K562 (cell line): Measurements from ENCODE around the gene FAM3C. TPM values are rescaled to one million over a fixed set of nuclear protein-coding genes. Genes with fewer than 3 reads are reported as not detected.

Experiments used
- CBX8 ChIP-seq: fragments of 200-600 bp; sonication (generic); IDR thresholded peaks from 2 replicates; pipeline ENCODE4 v1.6.1; 2012; ENCODE audit warnings: borderline replicate concordance, mixed run types, low read depth, mild to moderate bottlenecking, moderate library complexity, mixed read lengths, low read length, control low read depth, inconsistent platforms; ENCODE audit not compliant: poor library complexity, severe bottlenecking; ENCODE audit errors: extremely low read depth
- E2F1 ChIP-seq: sonication (generic); formaldehyde crosslinking; IDR thresholded peaks from 2 replicates; pipeline ENCODE4 v1.8.1; 2023; ENCODE audit warnings: mild to moderate bottlenecking, missing genetic modification reagents, moderate library complexity
- GATAD2B ChIP-seq: fragments of 450-650 bp; IDR thresholded peaks from 2 replicates; pipeline ENCODE4 v1.6.1; 2017; ENCODE audit warnings: mild to moderate bottlenecking, borderline replicate concordance
- HMGN3 ChIP-seq: IDR thresholded peaks from 2 replicates; pipeline ENCODE4 v1.6.1; 2011; ENCODE audit warnings: borderline replicate concordance, low read depth, mild to moderate bottlenecking, mixed read lengths, low read length; ENCODE audit not compliant: insufficient read length; ENCODE audit errors: extremely low read depth
- IRF1 ChIP-seq: sonication (generic); formaldehyde crosslinking; IDR thresholded peaks from 2 replicates; pipeline ENCODE4 v1.8.0; 2022; ENCODE audit warnings: missing genetic modification reagents, mild to moderate bottlenecking, borderline replicate concordance
- MED1 ChIP-seq: sonication (generic); formaldehyde crosslinking; IDR thresholded peaks from 2 replicates; pipeline ENCODE4 v1.8.1; 2023; ENCODE audit warnings: missing genetic modification reagents, borderline replicate concordance
- MYC ChIP-seq, 2 experiments: fragments of 250-450 bp in 1 of 2; sonication (Bioruptor Pico) in 1 of 2; IDR thresholded peaks; 2 replicates each; pipeline versions ENCODE4 v1.5.1 to v1.6.1; 2012 to 2021; ENCODE audit warnings: low read depth in 2 of 2, borderline replicate concordance in 1 of 2, improper control_type of control experiment in 1 of 2, low read length in 1 of 2, mild to moderate bottlenecking in 1 of 2, moderate library complexity in 1 of 2
- PML ChIP-seq: IDR thresholded peaks from 2 replicates; pipeline ENCODE4 v1.6.1; 2012; ENCODE audit warnings: low read length, inconsistent platforms
- RAD21 ChIP-seq, 2 experiments: fragments of 250-450 bp in 1 of 2; fragments of 450-650 bp in 1 of 2; sonication (Bioruptor Pico) in 1 of 2; formaldehyde crosslinking in 1 of 2; IDR thresholded peaks in 1 of 2; conservative IDR thresholded peaks in 1 of 2; 2 replicates each; pipeline versions ENCODE4 v1.4.0 to v1.8.0; 2020 to 2022; ENCODE audit warnings: mild to moderate bottlenecking in 2 of 2, moderate library complexity in 1 of 2
- RFX5 ChIP-seq: IDR thresholded peaks from 2 replicates; pipeline ENCODE4 v1.6.1; 2011; ENCODE audit warnings: low read depth, mild to moderate bottlenecking, improper control_type of control experiment, low read length
- SMAD2 ChIP-seq: fragments of 150-350 bp; IDR thresholded peaks from 2 replicates; pipeline ENCODE4 v1.6.1; 2014; ENCODE audit warnings: low read depth, mild to moderate bottlenecking, low read length
- TBL1XR1 ChIP-seq, 2 experiments: IDR thresholded peaks; 2 replicates each; pipeline ENCODE4 v1.6.1; 2012; ENCODE audit warnings: improper control_type of control experiment in 2 of 2, low read length in 2 of 2, mild to moderate bottlenecking in 1 of 2
- TEAD4 ChIP-seq, 2 experiments: sonication (generic) in 1 of 2; formaldehyde crosslinking in 1 of 2; IDR thresholded peaks; 2 replicates each; pipeline versions ENCODE4 v1.6.1 to v1.8.0; 2012 to 2022; ENCODE audit warnings: borderline replicate concordance in 1 of 2, inconsistent platforms in 1 of 2, low read length in 1 of 2, mild to moderate bottlenecking in 1 of 2, missing genetic modification reagents in 1 of 2
- TRIM28 ChIP-seq: fragments of 450-650 bp; IDR thresholded peaks from 2 replicates; pipeline ENCODE4 v1.6.1; 2017
- ZNF347 ChIP-seq: fragments of 450-650 bp; formaldehyde crosslinking; IDR thresholded peaks from 2 replicates; pipeline ENCODE4 v1.4.0; 2020; ENCODE audit warnings: low read depth, mild to moderate bottlenecking, moderate library complexity
- ZNF384 ChIP-seq: IDR thresholded peaks from 2 replicates; pipeline ENCODE4 v1.6.1; 2012; ENCODE audit warnings: low read depth, low read length, improper control_type of control experiment
- ZNF583 ChIP-seq: fragments of 250-450 bp; sonication (Bioruptor Pico); IDR thresholded peaks from 2 replicates; pipeline ENCODE4 v1.4.0; 2020
- ZSCAN32 ChIP-seq: fragments of 450-650 bp; formaldehyde crosslinking; IDR thresholded peaks from 2 replicates; pipeline ENCODE4 v1.4.0; 2020; ENCODE audit warnings: mild to moderate bottlenecking, moderate library complexity
- polyA plus RNA-seq, 8 experiments: library from polyadenylated mRNA; depleted of rRNA in 4 of 8; stranded (reverse) in 5 of 8; unstranded in 3 of 8; fragments of >200 nt; fragmentation: Nextera tagmentation in 2 of 8; fragmentation: Illumina TruSeq in 1 of 8; extraction: Ambion mirVana in 2 of 8; extraction: Trizol in 1 of 8; gene quantifications; 2 replicates each; pipeline versions ENCODE4 v1.2.1 to v1.2.3, GENCODE V29; 2011 to 2014; ENCODE audit warnings: inconsistent platforms in 1 of 8, missing spikeins in 1 of 8
- total RNA-seq, 7 experiments: library from RNA; depleted of rRNA in 6 of 7; stranded (reverse); fragments of >200 nt in 6 of 7; fragmentation: Illumina TruSeq in 2 of 7; extraction: Trizol in 2 of 7; gene quantifications; 2 replicates each; pipeline versions ENCODE4 v1.2.1 to v1.2.3, GENCODE V29; 2011 to 2021; ENCODE audit warnings: low replicate concordance in 1 of 7

The FAM3C gene
- total and polyA plus RNA-seq, 9 of the 15 experiments (the other 6 are each of a cell fraction or from before 2014, with no cell fraction given), result 10.6 to 42.6 (median 30.0) TPM

- TF ChIP-seq SMAD2, result no peak
- TF ChIP-seq ZNF384, result no peak
- TF ChIP-seq TRIM28, result no peak
- no peak for TF ChIP-seq TEAD4 (IDR thresholded peaks at IDR 0.05; ENCODE audit: low read length)
- TF ChIP-seq TEAD4 (CRISPR knock-in tag; IDR thresholded peaks at IDR 0.05; ENCODE audit: borderline replicate concordance), result no peak
- no peak for TF ChIP-seq MED1 (CRISPR knock-in tag)
- no peak for TF ChIP-seq E2F1 (CRISPR knock-in tag)
- no peak for TF ChIP-seq RAD21 (CRISPR knock-in tag; conservative IDR thresholded peaks at IDR 0.05 in 1 of 2, IDR thresholded peaks at IDR 0.05 in 1 of 2)
- no peak for TF ChIP-seq RFX5
- no peak for TF ChIP-seq TBL1XR1 (IDR thresholded peaks at IDR 0.05; ENCODE audit: low read length in 2 of 2)
- TF ChIP-seq ZNF347, result no peak
- TF ChIP-seq HMGN3, result no peak
- TF ChIP-seq IRF1 (CRISPR knock-in tag), result no peak
- TF ChIP-seq MYC (IDR thresholded peaks at IDR 0.05; ENCODE audit: low read depth, low read length), result peak; percentile 86
- no peak for TF ChIP-seq MYC (CRISPR knock-in tag; IDR thresholded peaks at IDR 0.05; ENCODE audit: borderline replicate concordance, low read depth)
- TF ChIP-seq ZNF583 (CRISPR knock-in tag), result no peak
- no peak for TF ChIP-seq CBX8
- no peak for TF ChIP-seq GATAD2B
- TF ChIP-seq PML, result no peak
- TF ChIP-seq ZSCAN32, result no peak
Measured at GRCh38 chr7:121436688-121437087, 40.6 kb upstream of the FAM3C start (continued).
